ENCODE results near the gene TBC1D10A. TPM values are rescaled to one million over a fixed set of nuclear protein-coding genes. Genes with fewer than 3 reads are reported as not detected.
A peak's percentile ranks its signal among the peaks of the same experiment; 100 is the strongest.

The TBC1D10A gene
- total and polyA plus RNA-seq, 2 experiments from 2014 or later = 11.8 to 21.8 TPM

DNA sequence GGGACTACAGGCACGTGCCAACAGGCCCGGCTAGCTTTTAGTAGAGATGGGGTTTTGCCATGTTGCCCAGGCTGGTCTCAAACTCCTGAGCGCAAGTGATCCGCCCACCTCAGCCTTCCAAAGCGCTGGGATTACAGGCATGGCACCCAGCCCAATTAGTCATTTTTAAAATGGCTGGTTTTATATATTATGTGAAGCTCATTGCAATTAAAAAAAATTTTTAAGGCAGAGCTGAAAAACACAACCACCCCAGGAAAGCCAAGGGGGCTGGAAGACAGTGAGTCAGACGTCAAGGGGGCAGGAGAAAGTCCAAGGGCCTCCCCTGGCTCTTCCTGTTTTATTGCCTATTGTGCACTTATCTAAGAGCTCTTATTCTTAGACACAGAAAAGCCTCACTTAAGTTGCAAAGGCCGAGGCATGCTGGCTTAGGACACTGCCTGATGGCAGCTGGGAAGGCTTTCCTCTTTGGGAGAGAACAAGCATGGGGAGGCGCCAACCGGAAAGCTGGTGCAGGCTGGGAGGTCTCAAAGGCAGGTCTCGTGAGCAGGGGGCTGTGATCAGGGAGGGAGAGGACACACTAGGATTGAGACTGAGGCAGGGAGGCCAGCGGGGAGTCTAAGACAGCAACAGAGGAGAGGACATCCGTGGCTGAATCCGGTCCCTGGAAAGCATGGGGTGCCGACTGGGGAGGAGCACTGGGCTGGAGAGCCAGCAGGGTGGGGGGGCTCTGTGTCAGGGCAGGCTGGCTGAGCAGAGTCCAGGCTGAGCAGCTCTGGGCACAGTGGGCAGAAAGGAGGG lies 49.0 kb downstream of the TBC1D10A start:
- no peak overlapping the region for H3K4me3 ChIP-seq
- TF ChIP-seq, protein P1, sequence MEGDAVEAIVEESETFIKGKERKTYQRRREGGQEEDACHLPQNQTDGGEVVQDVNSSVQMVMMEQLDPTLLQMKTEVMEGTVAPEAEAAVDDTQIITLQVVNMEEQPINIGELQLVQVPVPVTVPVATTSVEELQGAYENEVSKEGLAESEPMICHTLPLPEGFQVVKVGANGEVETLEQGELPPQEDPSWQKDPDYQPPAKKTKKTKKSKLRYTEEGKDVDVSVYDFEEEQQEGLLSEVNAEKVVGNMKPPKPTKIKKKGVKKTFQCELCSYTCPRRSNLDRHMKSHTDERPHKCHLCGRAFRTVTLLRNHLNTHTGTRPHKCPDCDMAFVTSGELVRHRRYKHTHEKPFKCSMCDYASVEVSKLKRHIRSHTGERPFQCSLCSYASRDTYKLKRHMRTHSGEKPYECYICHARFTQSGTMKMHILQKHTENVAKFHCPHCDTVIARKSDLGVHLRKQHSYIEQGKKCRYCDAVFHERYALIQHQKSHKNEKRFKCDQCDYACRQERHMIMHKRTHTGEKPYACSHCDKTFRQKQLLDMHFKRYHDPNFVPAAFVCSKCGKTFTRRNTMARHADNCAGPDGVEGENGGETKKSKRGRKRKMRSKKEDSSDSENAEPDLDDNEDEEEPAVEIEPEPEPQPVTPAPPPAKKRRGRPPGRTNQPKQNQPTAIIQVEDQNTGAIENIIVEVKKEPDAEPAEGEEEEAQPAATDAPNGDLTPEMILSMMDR (IDR thresholded peaks at IDR 0.05; ENCODE audit: low read depth, low read length) = no peak
- DNase-seq (ENCODE audit: low read depth in 1 of 2, low spot score in 1 of 2) = peak; percentile 33 to 93
- no peak overlapping the region for H3K27ac ChIP-seq
- H3K4me1 ChIP-seq (ENCODE audit: low read depth) = peaks cover 12% of the 10 kb centered on the region
- H3K36me3 ChIP-seq = no peaks in the 10 kb centered on the region
- no peaks in the 10 kb centered on the region for H3K27me3 ChIP-seq
- H3K9me3 ChIP-seq (ENCODE audit: low read depth) = no peaks in the 10 kb centered on the region

DNA sequence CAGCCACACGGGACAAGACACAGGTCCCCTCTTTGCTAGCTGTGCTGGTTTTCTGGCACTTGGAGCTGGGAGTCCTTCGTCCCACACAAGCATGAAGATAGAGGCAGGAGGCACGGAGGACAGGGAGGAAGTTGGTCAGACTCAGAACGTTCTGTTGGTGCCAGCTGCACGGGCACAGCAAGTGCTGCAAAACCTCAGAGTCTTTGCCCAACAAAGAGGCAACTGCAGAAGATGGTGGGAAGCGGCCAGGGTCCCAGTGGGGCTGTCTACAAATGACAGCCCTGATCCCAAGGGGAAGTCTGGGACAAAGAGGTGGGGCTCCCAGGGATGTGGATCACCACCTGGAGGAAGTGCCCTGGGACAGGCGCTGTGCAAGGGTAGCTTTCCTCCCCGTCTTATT lies 50.7 kb downstream of the TBC1D10A start:
- Histone ChIP-seq H3K4me3 (no peak overlapping the region), H3K27ac (no peak overlapping the region), H3K36me3 (no peaks in the 10 kb centered on the region), H3K4me1 (ENCODE audit: low read depth) (peaks cover 12% of the 10 kb centered on the region), H3K9me3 (ENCODE audit: low read depth) (no peaks in the 10 kb centered on the region), H3K27me3 (no peaks in the 10 kb centered on the region)
- TF ChIP-seq, protein P1 (IDR thresholded peaks at IDR 0.05; ENCODE audit: low read depth, low read length) = no peak
- DNase-seq (ENCODE audit: low read depth in 1 of 2, low spot score in 1 of 2) = no peak

DNA sequence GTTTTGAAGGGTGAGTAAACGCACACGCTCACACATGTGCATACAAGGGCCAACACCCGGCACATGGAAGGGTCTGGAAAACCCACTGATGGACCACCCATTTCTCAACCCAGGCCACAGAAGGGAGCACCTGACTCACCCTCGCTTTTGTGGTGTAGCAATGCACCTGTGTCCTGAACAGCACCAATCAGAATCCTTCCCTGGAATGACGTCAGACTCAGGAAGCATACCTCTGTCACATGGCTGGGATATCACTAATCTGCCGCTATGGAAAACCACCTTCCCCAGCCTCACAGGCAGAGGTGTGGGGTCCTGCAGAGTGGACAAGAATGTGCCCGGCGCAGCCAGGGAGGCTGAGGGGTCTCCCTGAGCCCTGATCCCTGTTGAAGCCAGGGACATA lies 51.1 kb downstream of the TBC1D10A start:
- H3K9me3 ChIP-seq (ENCODE audit: low read depth) = no peaks in the 10 kb centered on the region
- H3K4me1 ChIP-seq (ENCODE audit: low read depth) = peaks cover 12% of the 10 kb centered on the region
- DNase-seq (ENCODE audit: low read depth in 1 of 2, low spot score in 1 of 2) = no peak
- no peaks in the 10 kb centered on the region for H3K27me3 ChIP-seq
- no peak overlapping the region for H3K27ac ChIP-seq
- TF ChIP-seq, protein P1 (IDR thresholded peaks at IDR 0.05; ENCODE audit: low read depth, low read length) = no peak
- no peak overlapping the region for H3K4me3 ChIP-seq
- H3K36me3 ChIP-seq = no peaks in the 10 kb centered on the region

DNA sequence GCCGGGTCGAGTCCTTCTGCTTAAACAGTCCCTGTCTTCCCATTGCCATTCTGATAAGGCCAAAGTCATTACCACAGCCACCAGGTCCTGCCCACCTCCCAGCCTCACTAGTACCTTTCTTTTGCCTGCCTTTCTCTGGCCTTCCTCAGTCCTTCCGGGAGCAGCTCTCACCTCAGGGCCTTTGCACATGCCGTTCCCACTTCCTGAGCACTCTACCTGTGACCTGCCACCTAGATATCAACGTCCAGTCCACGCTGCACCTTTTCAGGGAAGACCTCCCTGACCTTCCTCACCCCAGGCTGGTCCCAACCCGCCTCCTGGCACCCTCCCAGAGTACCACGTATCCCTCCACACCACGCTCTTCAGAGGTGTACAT lies 52.3 kb downstream of the TBC1D10A start:
- H3K9me3 ChIP-seq (ENCODE audit: low read depth) = no peaks in the 10 kb centered on the region
- TF ChIP-seq, protein P1 (IDR thresholded peaks at IDR 0.05; ENCODE audit: low read depth, low read length) = no peak
- H3K36me3 ChIP-seq = no peaks in the 10 kb centered on the region
- peaks cover 12% of the 10 kb centered on the region for H3K4me1 ChIP-seq (ENCODE audit: low read depth)
- no peak overlapping the region for H3K4me3 ChIP-seq
- DNase-seq (ENCODE audit: low read depth in 1 of 2, low spot score in 1 of 2) = no peak
- H3K27me3 ChIP-seq = no peaks in the 10 kb centered on the region
- H3K27ac ChIP-seq = no peak overlapping the region

DNA sequence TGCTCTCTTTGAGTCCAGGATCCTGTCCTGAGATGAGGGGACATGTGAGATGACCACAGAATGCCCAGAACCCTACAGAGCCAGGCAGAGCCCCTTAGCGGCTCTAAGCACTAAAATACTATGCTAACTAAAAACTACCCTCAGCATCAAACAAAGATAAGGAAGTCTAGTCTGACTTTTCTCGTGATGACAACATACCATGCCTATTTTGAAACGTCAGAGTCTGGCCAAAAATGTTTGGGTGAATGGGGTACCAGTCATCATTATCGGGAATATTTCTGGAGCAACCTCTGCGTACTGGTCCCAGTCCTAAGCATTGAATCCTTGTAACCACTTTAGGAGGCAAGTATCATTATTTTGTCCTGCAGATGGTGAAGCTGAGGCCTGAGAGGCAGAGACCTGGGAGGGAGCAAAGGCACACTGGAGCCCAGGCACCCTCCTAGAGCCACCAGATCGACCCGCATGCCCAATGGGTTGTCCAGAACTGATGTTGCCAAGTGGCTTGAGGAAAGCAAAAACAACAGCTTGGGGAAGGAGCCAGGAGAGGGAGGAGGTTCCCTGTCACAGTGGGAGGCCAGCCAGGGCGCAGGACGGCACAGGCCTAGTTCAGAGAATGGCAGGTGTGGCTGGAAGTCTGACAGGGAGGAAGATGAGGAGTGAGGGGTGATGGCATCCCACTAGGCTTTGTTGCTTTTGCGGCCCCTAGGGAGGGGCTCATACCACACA lies 52.9 kb downstream of the TBC1D10A start:
- TF ChIP-seq, protein P1 (IDR thresholded peaks at IDR 0.05; ENCODE audit: low read depth, low read length) = no peak
- Histone ChIP-seq H3K4me1 (ENCODE audit: low read depth) (peaks cover 12% of the 10 kb centered on the region), H3K9me3 (ENCODE audit: low read depth) (no peaks in the 10 kb centered on the region), H3K36me3 (no peaks in the 10 kb centered on the region), H3K27me3 (no peaks in the 10 kb centered on the region), H3K4me3 (no peak overlapping the region), H3K27ac (no peak overlapping the region)
- DNase-seq (ENCODE audit: low read depth in 1 of 2, low spot score in 1 of 2) = no peak

All from cardiac muscle cell (in vitro differentiated cells and primary cell).